GM12873 (cell line): ENCODE results near the gene CDC42.

Experiments
- CTCF ChIP-seq: IDR thresholded peaks from 2 replicates; pipeline ENCODE4 v1.5.1; 2012; ENCODE audit warnings: low read depth, mild to moderate bottlenecking, moderate library complexity, low read length, control low read depth; ENCODE audit not compliant: insufficient read depth; ENCODE audit errors: missing control alignments

CDC42 gene

DNA sequence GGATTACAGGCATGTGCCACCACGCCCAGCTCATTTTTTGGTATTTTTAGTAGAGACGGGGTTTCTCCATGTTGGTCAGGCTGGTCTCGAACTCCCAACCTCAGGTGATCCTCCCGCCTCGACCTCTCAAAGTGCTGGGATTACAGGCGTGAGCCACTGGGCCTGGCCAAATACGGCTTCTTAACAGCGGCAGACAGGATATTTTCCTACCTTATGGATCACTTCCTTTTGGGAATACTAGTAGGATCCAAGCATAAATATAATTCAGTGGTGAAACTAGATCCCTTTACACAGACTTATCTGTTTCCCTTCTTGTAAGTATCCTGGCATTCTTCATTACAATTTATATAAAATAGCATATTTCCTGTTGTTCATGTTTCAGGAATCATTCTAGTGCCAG, 49.5 kb downstream of the CDC42 start:
- no peak for TF ChIP-seq CTCF

DNA sequence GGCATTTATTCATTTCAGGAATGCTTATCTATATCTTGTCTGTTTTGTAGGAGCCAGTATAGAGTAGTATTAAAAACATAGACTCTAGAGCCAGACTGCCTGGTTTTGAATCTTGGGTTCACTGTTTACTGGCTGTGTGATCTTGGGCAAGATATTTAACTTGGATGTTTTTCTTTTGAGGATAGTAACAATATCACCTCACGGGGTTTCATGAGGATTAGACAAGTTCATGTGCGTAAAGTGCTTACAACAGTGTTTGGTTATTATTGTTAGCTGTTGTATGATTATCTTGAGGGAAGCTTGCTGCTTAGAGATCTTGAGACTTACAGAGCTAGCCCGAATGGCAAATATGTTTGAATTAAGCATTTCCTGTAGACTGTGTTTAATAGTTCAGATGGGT, 50.2 kb downstream of the CDC42 start:
- TF ChIP-seq CTCF: no peak

GRCh38 chr1:22104094-22104493, 51.6 kb downstream of the CDC42 start:
- no peak for TF ChIP-seq CTCF

DNA sequence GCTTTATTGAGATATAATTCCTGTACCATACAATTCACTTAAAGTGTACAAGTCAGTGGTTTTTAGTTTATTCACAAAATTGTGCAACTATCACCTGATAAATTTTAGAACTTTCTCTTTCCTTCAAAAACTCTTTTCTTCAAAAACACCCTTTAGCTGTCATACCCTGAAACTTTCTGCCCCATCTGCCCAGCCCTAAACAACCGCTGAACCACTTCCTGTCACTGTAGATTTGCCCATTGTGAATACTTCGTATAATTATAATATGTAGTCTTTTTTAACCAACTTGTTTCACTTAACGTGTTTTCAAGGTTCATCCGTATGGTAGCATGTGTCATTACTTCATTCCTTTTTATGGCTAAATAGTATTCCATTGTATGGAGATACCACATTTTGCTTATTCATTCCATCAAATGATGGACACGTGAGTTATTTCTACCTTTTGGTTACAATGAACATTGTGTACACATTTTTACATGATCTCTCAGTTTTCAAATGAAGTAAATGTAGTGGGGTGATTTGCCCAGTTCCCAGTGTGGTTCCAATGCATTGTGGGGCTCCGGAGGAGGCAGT, 52.4 kb downstream of the CDC42 start:
- no peak for TF ChIP-seq CTCF

- peak; percentile 88 for TF ChIP-seq CTCF
Measured at GRCh38 chr1:22105611-22106207, 53.2 kb downstream of the CDC42 start.

GRCh38 chr1:22107126-22107525, 54.6 kb downstream of the CDC42 start:
- TF ChIP-seq CTCF: no peak

GRCh38 chr1:22108339-22109105, 56.0 kb downstream of the CDC42 start:
- no peak for TF ChIP-seq CTCF
